ENCODE measurements around the gene USP31.

- TF ChIP-seq POLR2AphosphoS5 (IDR thresholded peaks at IDR 0.05; ENCODE audit: low read depth, low read length) (no peak), POLR2A (IDR thresholded peaks at IDR 0.05; ENCODE audit: low read depth, low read length) (no peak), TAF1 (IDR thresholded peaks at IDR 0.05; ENCODE audit: borderline replicate concordance, low read depth, low read length) (no peak)
Measured at GRCh38 chr16:23024044-23024443, 125.2 kb downstream of the USP31 start.
